ENCODE results near the gene C3orf70. TPM values are rescaled to one million over a fixed set of nuclear protein-coding genes. Genes with fewer than 3 reads are reported as not detected.

Gene C3orf70
- total RNA-seq, 6 experiments from 2014 or later: 0.06 to 0.69 (median 0.30) TPM

DNA sequence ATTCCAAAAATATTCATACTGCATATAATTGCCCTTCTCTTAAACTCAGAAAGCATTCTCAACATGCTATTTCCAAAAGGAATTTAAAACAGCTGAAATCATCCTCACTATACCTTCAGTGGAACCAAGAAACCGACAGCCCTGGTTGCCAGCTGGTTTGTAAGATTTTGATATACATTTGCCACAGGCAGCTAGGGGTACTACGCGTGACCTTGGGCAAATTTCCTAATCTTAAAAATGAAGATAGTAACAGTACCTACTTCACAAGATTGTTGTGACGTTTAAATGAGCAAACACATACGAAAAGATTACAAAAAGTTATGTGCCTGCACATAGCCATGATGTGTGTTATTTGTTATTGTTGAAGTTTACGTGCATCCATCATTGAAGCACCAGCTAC, 7.3 kb downstream of the C3orf70 start:
- WGBS (ENCODE audit: insufficient coverage, low coverage, low lambda C conversion rate, missing lambda C conversion rate): 84% methylated on average over 6 of the region's 6 CpGs
- Histone ChIP-seq H3K9me3 (no peaks in the 10 kb centered on the region), H3K27ac (no peak overlapping the region), H3K36me3 (no peaks in the 10 kb centered on the region), H3K4me3 (no peak overlapping the region), H3K27me3 (peaks cover 0 to 5% of the 10 kb centered on the region in 2 donors), H3K4me1 (no peaks in the 10 kb centered on the region)
- TF ChIP-seq POLR2A (IDR thresholded peaks at IDR 0.05): no peak
- TF ChIP-seq, protein P1, sequence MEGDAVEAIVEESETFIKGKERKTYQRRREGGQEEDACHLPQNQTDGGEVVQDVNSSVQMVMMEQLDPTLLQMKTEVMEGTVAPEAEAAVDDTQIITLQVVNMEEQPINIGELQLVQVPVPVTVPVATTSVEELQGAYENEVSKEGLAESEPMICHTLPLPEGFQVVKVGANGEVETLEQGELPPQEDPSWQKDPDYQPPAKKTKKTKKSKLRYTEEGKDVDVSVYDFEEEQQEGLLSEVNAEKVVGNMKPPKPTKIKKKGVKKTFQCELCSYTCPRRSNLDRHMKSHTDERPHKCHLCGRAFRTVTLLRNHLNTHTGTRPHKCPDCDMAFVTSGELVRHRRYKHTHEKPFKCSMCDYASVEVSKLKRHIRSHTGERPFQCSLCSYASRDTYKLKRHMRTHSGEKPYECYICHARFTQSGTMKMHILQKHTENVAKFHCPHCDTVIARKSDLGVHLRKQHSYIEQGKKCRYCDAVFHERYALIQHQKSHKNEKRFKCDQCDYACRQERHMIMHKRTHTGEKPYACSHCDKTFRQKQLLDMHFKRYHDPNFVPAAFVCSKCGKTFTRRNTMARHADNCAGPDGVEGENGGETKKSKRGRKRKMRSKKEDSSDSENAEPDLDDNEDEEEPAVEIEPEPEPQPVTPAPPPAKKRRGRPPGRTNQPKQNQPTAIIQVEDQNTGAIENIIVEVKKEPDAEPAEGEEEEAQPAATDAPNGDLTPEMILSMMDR (IDR thresholded peaks at IDR 0.05): no peak
- ATAC-seq (no peak), DNase-seq (no peak)
- intact Hi-C loops (cut with DNase I): no loop called here

DNA sequence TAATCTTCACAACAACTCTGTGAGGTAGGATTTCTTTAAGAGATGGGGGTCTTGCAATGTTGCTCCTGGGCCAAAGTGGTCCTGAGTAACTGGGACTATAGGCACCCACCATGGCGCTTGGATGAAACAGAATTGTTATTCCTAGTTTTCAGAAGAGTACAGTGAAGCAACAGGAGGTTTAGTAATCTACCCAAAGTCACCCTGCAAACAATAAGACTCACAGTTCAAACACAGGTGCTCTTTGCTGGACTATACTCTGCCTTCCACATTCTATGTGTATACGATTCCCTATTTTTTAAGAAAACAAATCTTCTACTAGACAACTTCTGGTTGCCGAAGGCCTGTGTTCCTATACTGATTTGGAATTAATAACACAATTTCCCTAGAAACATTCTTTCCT, 8.1 kb downstream of the C3orf70 start:
- ATAC-seq (no peak), DNase-seq (no peak)
- TF ChIP-seq, protein P1 (IDR thresholded peaks at IDR 0.05): no peak
- no peak for TF ChIP-seq POLR2A (IDR thresholded peaks at IDR 0.05)
- no peaks in the 10 kb centered on the region for H3K36me3 ChIP-seq
- H3K4me3 ChIP-seq: no peak overlapping the region
- intact Hi-C loops (cut with DNase I): no loop called here
- peaks cover 0 to 4% of the 10 kb centered on the region in 2 donors for H3K27me3 ChIP-seq
- no peaks in the 10 kb centered on the region for H3K9me3 ChIP-seq
- H3K27ac ChIP-seq: no peak overlapping the region
- no peaks in the 10 kb centered on the region for H3K4me1 ChIP-seq
- WGBS (ENCODE audit: insufficient coverage, low coverage, low lambda C conversion rate, missing lambda C conversion rate): 71% methylated on average over 3 of the region's 3 CpGs

DNA sequence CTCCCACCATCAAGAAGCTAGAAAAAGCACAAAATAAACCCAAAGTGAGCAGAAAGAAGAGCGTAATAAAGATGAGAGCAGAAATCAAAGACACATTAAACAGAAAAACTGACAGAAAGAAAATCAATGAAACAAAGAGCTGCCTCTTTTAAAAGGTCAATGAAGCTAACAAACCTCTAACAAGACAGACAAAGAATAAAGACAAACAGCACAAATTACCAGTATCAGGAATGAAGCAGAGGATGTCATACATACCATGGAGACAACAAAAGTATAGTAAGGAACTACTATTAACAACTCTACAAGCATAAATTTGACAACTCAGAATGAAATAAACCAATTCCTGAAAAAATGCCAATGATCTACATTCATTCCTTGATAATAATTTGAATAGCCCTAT, 15.0 kb downstream of the C3orf70 start:
- no peak for ATAC-seq
- H3K27me3 ChIP-seq: no peaks in the 10 kb centered on the region
- TF ChIP-seq, protein P1 (IDR thresholded peaks at IDR 0.05): no peak
- TF ChIP-seq POLR2A (IDR thresholded peaks at IDR 0.05): no peak
- no peaks in the 10 kb centered on the region for H3K9me3 ChIP-seq
- 92% methylated on average over 1 of the region's 1 CpG for WGBS (ENCODE audit: insufficient coverage, low coverage, low lambda C conversion rate, missing lambda C conversion rate)
- H3K27ac ChIP-seq: no peak overlapping the region
- no peak for DNase-seq
- no peaks in the 10 kb centered on the region for H3K36me3 ChIP-seq
- intact Hi-C loops (cut with DNase I): no loop called here
- H3K4me1 ChIP-seq: no peaks in the 10 kb centered on the region
- H3K4me3 ChIP-seq: no peak overlapping the region

DNA sequence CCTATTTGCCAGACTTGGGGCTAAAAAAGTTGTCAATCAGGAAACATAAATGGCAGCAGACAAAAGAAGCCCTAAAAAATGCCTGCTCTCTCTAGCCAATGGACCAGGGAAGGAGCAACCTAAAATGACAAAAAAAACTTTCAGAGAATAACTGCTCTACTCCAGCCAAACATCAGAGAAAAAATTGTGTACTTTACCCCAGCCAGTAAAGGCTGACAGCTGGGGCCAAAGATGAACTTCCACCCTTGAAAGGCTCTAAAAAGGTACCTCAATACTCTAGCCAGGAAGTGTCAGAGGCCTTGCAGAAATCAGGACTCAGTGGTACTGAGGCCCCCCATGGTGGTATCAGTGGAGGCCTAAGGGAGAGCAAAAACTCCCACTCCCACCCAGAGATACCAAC, 18.4 kb downstream of the C3orf70 start:
- H3K9me3 ChIP-seq: no peaks in the 10 kb centered on the region
- TF ChIP-seq, protein P1 (IDR thresholded peaks at IDR 0.05): no peak
- TF ChIP-seq POLR2A (IDR thresholded peaks at IDR 0.05): no peak
- no peaks in the 10 kb centered on the region for H3K36me3 ChIP-seq
- no peak for ATAC-seq
- no peak for DNase-seq
- H3K4me1 ChIP-seq: peaks cover 0 to 8% (median 0%) of the 10 kb centered on the region in 4 donors
- H3K4me3 ChIP-seq: no peak overlapping the region
- no peaks in the 10 kb centered on the region for H3K27me3 ChIP-seq
- intact Hi-C loops (cut with DNase I): no loop called here
- H3K27ac ChIP-seq: no peak overlapping the region

Data from right lobe of liver (tissue), 6 donors.